ENCODE results near the gene TTC3. TPM values are rescaled to one million over a fixed set of nuclear protein-coding genes. Genes with fewer than 3 reads are reported as not detected.

TTC3 gene
- total and polyA plus RNA-seq, 9 of the 15 experiments (the other 6 are each of a cell fraction or from before 2014, with no cell fraction given): 17.5 to 92.0 (median 59.5) TPM

DNA sequence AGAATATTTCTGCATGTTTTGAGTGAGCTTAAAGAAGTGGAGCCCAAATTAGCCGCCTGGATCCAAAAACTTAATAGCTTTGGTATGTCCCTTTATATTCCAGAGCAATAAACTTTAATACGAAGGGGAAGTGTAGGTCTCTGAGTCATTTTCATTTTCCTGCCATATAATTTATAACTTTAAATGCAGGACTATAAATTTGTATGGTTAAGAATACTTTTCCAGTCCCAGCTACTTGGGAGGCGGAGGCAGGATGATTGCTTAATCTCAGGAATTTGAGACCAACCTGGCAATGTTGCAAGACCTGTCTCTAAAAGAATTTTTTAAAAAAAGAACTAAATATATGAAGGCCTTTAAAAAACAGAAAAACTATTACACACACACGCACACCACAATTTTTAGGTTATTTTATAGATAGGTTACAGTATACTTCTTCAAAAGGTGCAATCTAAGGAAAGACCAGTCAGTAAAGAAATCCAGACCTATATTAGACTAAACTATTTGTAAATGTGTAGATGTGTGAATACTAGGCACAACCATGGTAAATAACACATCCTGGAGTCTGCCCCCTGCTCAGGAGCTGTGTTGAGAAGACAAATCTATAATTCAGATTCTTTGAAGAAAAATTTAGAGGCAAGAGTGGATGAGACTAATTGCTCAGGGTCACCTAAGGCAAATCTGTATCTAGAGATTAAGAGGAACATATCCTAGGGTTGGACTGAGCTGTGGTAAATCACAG lies 80.3 kb downstream of the TTC3 start:
- Histone ChIP-seq H3K36me3 (ENCODE audit: control insufficient read depth, insufficient read depth, low read length) (peaks cover 82% of the 10 kb centered on the region), H3K27me3 (ENCODE audit: control insufficient read depth in 2 of 2, insufficient read depth in 2 of 2, low read length in 2 of 2) (no peaks in the 10 kb centered on the region), H4K20me1 (replicated peaks; ENCODE audit: control insufficient read depth, insufficient read depth, low read length) (no peaks in the 10 kb centered on the region), H3K79me2 (ENCODE audit: control insufficient read depth, insufficient read depth, low read length) (no peaks in the 10 kb centered on the region), H3K4me1 (replicated peaks in 1 of 2; ENCODE audit: control insufficient read depth in 2 of 2, insufficient read depth in 2 of 2, low read length in 2 of 2) (peaks cover 0 to 12% of the 10 kb centered on the region in 2 experiments; a peak in 2 of 5 replicates), H3K9me1 (ENCODE audit: control insufficient read depth, insufficient read depth, low read length) (no peaks in the 10 kb centered on the region), H3K27ac (ENCODE audit: extremely low read depth, low read depth, low read length) (no peak overlapping the region), H2AFZ (ENCODE audit: low read depth, low read length) (no peak overlapping the region), H3K4me2 (ENCODE audit: insufficient read depth, low read length) (no peak overlapping the region), H3K4me3 (no peak overlapping the region), H3K9me3 (replicated peaks; ENCODE audit: control insufficient read depth, insufficient read depth, low read depth, low read length) (no peaks in the 10 kb centered on the region), H3K9ac (ENCODE audit: insufficient read depth in 1 of 2, low read depth in 2 of 2, low read length in 2 of 2) (no peak overlapping the region)
- TF ChIP-seq MCM3 (IDR thresholded peaks at IDR 0.05): no peak
- TF ChIP-seq ZFP30 (CRISPR knock-in tag; IDR thresholded peaks at IDR 0.05; ENCODE audit: borderline replicate concordance): no peak
- TF ChIP-seq NFIC (IDR thresholded peaks at IDR 0.05): no peak
- TF ChIP-seq, protein P1, sequence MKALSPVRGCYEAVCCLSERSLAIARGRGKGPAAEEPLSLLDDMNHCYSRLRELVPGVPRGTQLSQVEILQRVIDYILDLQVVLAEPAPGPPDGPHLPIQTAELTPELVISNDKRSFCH (CRISPR knock-in tag; IDR thresholded peaks at IDR 0.05): no peak
- TF ChIP-seq, protein P1 (tag; IDR thresholded peaks at IDR 0.05): no peak
- TF ChIP-seq CEBPG (CRISPR knock-in tag; IDR thresholded peaks at IDR 0.05): no peak
- TF ChIP-seq CEBPG (tag; conservative IDR thresholded peaks at IDR 0.05 in 1 of 2, IDR thresholded peaks at IDR 0.05 in 1 of 2): peak in 1 of 2 experiments; percentile 32; a peak in 1 of 4 replicates
- TF ChIP-seq CHD1 (IDR thresholded peaks at IDR 0.05; ENCODE audit: low read length): no peak
- POLR2A ChIA-PET: interaction anchor here (1.0 to 1.4 kb wide), 2 partner anchors 11 to 23 kb away, joined by 3 to 4 read pairs; no protein-coding TSS in a partner anchor
- FAIRE-seq (no peak), DNase-seq (ENCODE audit: extremely low read depth in 1 of 4, low spot score in 3 of 4) (no peak), ATAC-seq (no peak)
- 94% methylated on average over 4 of the region's 4 CpGs for WGBS (ENCODE audit: insufficient coverage, low coverage, missing lambda C conversion rate)
- no TSS peak for BruUV-seq (replicated peaks)
- in situ Hi-C loops (cut with MboI): no loop called here
- CTCF ChIA-PET (ENCODE audit: low intra/inter-chr PET ratio): no interaction called here
- intact Hi-C loops (cut with micrococcal nuclease): no loop called here
